WI38 (cell line): ENCODE results near the gene COLQ.
"Not testable (repeated sequence)": the region's sequence is repeated elsewhere in the genome, so short reads cannot be mapped to it uniquely, and the experiment has no call there.

Experiments used
- H3K4me3 ChIP-seq: 2 replicates; pipeline ENCODE4 v1.5.1; 2011; ENCODE audit warnings: low read depth, mild to moderate bottlenecking, control low read depth, low read length
- TF ChIP-seq, protein P1 (sequence below): IDR thresholded peaks from 2 replicates; pipeline ENCODE4 v1.5.1; 2012; ENCODE audit warnings: low read depth, mild to moderate bottlenecking, control low read depth, low read length

Gene COLQ

GRCh38 chr3:15535732-15536131 is 14.2 kb upstream of the COLQ start:
- no peak overlapping the region for H3K4me3 ChIP-seq
- TF ChIP-seq, protein P1, sequence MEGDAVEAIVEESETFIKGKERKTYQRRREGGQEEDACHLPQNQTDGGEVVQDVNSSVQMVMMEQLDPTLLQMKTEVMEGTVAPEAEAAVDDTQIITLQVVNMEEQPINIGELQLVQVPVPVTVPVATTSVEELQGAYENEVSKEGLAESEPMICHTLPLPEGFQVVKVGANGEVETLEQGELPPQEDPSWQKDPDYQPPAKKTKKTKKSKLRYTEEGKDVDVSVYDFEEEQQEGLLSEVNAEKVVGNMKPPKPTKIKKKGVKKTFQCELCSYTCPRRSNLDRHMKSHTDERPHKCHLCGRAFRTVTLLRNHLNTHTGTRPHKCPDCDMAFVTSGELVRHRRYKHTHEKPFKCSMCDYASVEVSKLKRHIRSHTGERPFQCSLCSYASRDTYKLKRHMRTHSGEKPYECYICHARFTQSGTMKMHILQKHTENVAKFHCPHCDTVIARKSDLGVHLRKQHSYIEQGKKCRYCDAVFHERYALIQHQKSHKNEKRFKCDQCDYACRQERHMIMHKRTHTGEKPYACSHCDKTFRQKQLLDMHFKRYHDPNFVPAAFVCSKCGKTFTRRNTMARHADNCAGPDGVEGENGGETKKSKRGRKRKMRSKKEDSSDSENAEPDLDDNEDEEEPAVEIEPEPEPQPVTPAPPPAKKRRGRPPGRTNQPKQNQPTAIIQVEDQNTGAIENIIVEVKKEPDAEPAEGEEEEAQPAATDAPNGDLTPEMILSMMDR, result no peak

DNA sequence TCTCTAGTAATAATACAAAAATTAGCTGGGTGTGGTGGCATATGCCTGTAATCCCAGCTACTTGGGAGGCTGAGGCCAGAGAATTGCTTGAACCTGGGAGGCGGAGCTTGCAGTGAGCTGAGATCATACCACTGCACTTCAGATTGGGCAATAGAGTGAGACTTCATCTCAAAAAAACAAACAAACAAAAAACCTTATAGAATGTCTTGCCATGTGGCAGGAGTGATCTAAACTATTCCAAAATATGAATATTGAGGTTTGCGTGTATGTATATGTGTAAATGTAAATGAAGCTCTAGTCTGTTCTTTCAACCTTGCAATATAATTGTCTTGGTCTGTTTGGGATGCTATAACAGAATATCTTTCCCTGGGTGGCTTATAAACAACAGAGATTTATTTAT is 11.1 kb upstream of the COLQ start:
- not testable (repeated sequence) for H3K4me3 ChIP-seq

DNA sequence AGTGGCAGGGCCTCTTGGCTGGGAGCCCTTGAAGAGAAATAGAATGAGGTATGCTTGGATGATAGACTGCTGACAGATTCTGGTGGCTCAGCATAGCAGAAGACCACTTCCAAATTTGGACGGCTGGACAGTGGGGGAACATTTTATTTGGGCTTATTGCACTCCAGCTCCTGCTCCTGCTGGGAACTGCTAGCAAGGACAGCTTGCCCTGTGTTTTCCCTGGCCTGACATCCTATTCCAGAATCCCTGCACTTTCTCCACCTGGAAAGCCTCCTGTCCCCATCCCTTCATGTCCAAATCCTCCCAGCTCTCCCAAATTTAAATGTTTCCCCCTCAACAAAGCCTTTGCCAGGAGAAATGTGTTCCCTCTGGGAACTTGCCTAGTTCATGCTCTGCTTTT is 9.8 kb upstream of the COLQ start:
- TF ChIP-seq, protein P1, result no peak
- no peak overlapping the region for H3K4me3 ChIP-seq

GRCh38 chr3:15528854-15529537 is 7.5 kb upstream of the COLQ start:
- H3K4me3 ChIP-seq, result no peak overlapping the region
- TF ChIP-seq, protein P1, result no peak

GRCh38 chr3:15527031-15527459 is 5.5 kb upstream of the COLQ start:
- TF ChIP-seq, protein P1, result 0 out of 2 replicates have a peak, but pooled peaks have one; percentile 19

GRCh38 chr3:15525790-15526189 is 4.3 kb upstream of the COLQ start:
- no peak overlapping the region for H3K4me3 ChIP-seq
- TF ChIP-seq, protein P1, result no peak

More at GRCh38 chr3:15527031-15527459, 5.5 kb upstream of the COLQ start:
- no peak overlapping the region for H3K4me3 ChIP-seq

DNA sequence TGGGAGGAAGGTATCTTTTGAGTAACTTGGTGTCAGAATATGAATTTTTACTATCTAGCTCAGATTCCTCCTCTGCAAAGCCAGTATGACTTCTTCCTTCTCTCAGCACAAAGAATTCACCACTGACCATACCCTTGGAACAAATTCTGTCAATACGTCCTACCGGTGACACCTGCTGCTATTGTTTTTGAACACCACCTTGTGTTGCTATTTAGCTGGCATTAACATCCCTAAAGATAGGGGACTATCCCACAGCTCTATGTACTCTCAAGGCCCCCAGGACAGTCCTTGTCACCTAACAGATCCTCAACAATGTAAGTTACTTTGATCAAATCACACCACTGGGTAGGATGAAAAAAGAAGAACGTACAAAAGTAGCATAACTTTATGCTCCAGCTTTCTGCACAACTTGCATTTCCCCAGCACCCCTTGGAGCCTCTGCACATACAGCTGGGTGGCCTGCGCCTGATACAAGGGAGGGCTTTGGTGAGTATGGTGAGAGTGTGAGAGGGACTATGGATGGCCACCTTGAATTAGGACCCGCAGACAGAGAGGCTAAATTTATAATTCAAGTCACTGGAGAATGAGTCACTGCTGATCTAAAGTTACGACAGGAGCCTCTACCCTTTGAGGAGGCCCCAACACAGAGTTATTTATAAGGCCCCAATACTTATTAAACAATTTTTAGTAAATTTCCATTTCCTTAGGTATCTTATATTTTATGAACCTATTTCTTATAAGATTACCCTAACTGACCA is 2.3 kb upstream of the COLQ start:
- TF ChIP-seq, protein P1, result no peak
- no peak overlapping the region for H3K4me3 ChIP-seq
